AG04450 (cell line): Measurements from ENCODE around the gene PLEKHH1. TPM values are rescaled to one million over a fixed set of nuclear protein-coding genes. Genes with fewer than 3 reads are reported as not detected.
"Not testable (repeated sequence)": the region's sequence is repeated elsewhere in the genome, so short reads cannot be mapped to it uniquely, and the experiment has no call there.

ENCODE experiments used
- CTCF ChIA-PET: fragments of 300-600, 350-600 bp; formaldehyde crosslinking; extraction: SDS; loops from one replicate; lab custom pipeline; 2022; ENCODE audit warnings: antibody characterized with exemption, inconsistent platforms; lab: Charles Lee
- POLR2A ChIA-PET: fragments of 350-600 bp; formaldehyde crosslinking; extraction: SDS; loops from one replicate; lab custom pipeline; 2021; ENCODE audit warnings: antibody characterized with exemption, inconsistent platforms; lab: Yijun Ruan, JAX
- DNase-seq: peaks from one replicate; pipeline ENCODE4 v3.0.0-alpha.2; 2011; ENCODE audit warnings: low read depth, low spot score
- H3K27ac ChIP-seq: one replicate; pipeline ENCODE4 v1.5.1; 2012; ENCODE audit warnings: low read depth, low read length, control low read depth
- H3K27me3 ChIP-seq: one replicate; pipeline ENCODE4 v1.6.0; 2012; ENCODE audit warnings: low read length; ENCODE audit not compliant: control insufficient read depth, insufficient read depth
- H3K4me3 ChIP-seq: 2 replicates; pipeline ENCODE4 v1.5.1; 2011; ENCODE audit warnings: mild to moderate bottlenecking, low read depth, low read length, control low read depth
- H3K9me3 ChIP-seq: 2 replicates; pipeline ENCODE4 v1.5.1; 2012; ENCODE audit warnings: low read length; ENCODE audit not compliant: control insufficient read depth, insufficient read depth
- polyA plus RNA-seq: library from polyadenylated mRNA; depleted of rRNA; stranded (reverse); fragments of >200 nt; gene quantifications from 2 replicates; pipeline ENCODE4 v1.2.3, GENCODE V29; 2011
- TF ChIP-seq, protein P1 (sequence below): IDR thresholded peaks from 2 replicates; pipeline ENCODE4 v1.5.1; 2011; ENCODE audit warnings: low read depth, low read length, control low read depth, inconsistent platforms

The PLEKHH1 gene
- polyA plus RNA-seq, 1 experiment = 0.19 TPM

DNA sequence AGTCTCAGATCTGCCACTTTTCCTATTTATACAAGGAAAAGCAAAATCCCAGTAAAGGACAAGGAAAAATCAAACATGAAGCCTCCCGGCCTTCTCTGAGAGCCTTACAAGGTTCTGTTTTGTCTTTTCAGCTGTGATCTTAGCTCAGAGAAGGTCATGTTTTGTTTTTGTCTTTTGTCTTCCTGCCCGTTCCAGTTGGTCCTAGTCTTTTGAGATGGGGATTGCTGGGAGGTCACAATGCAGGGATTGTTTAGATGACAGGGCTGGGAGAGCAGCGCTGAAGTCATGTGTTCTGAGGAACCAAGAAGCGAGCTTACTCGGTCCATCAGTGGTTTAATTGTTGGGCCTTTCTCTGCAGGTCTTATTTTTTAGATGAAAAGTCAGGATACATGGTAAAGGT is 6.0 kb downstream of the PLEKHH1 start:
- no peak for DNase-seq
- no peak overlapping the region for H3K27ac ChIP-seq
- TF ChIP-seq, protein P1, sequence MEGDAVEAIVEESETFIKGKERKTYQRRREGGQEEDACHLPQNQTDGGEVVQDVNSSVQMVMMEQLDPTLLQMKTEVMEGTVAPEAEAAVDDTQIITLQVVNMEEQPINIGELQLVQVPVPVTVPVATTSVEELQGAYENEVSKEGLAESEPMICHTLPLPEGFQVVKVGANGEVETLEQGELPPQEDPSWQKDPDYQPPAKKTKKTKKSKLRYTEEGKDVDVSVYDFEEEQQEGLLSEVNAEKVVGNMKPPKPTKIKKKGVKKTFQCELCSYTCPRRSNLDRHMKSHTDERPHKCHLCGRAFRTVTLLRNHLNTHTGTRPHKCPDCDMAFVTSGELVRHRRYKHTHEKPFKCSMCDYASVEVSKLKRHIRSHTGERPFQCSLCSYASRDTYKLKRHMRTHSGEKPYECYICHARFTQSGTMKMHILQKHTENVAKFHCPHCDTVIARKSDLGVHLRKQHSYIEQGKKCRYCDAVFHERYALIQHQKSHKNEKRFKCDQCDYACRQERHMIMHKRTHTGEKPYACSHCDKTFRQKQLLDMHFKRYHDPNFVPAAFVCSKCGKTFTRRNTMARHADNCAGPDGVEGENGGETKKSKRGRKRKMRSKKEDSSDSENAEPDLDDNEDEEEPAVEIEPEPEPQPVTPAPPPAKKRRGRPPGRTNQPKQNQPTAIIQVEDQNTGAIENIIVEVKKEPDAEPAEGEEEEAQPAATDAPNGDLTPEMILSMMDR = no peak
- CTCF ChIA-PET = interaction anchor here (0.5 to 1.8 kb wide), 6 partner anchors 12 to 133 kb away, joined by 3 to 13 read pairs (median 5); no protein-coding TSS in a partner anchor
- no peaks in the 10 kb centered on the region; the same call in 1 of the 2 replicates for H3K9me3 ChIP-seq
- POLR2A ChIA-PET = no interaction called here
- H3K27me3 ChIP-seq = peaks cover 31% of the 10 kb centered on the region
- no peak overlapping the region for H3K4me3 ChIP-seq

DNA sequence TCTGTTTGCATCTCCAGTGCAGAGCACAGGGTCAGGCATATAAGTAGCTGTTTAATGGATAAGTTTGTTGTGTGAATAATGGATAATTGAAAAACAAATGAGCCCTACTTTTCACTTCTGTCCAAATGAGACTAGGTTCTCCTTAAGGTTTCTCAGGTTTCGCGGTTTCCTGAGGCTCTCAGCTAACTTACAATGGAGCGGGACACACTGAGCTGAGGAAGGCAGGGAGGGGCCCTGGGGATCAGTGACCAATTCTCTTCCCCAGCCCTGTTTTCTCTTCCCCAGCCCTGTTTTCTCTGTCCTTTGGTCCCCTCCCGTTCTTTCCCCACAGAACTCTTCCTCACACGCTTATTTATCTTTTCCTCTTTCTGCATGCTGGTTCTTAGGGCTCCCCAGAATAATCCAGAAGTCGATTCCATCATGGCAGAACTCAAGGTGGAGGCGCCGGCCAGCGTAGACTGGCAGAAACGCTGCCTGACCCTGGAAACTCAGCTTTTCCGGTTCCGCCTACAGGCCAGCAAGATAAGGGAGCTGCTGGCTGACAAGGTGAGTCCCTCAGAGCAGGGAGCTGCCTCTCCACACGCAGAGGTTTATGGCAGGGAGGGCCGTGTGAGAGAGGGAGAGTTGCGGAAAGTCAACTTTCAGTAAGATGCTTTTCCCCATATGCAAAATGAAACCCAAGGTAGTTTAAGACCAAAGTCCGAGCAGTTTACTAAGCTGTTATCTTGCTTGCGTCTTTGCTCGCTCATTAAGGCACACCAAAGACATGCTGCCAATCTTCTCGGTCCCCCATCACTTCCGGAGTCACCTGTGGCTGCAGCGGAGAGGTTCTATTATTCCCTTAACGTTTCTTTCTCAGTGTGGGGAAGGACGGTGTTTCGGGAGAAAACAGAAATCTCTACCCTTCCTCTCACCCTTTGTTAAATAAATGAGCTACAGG is 8.6 kb downstream of the PLEKHH1 start:
- TF ChIP-seq, protein P1 = no peak
- Histone ChIP-seq H3K4me3 (no peak overlapping the region), H3K27me3 (peaks cover 30% of the 10 kb centered on the region), H3K9me3 (no peaks in the 10 kb centered on the region; the same call in 1 of the 2 replicates), H3K27ac (no peak overlapping the region)
- ChIA-PET CTCF (interaction anchor here (1.4 to 1.6 kb wide), 2 partner anchors 15 to 29 kb away, joined by 6 read pairs; no protein-coding TSS in a partner anchor), POLR2A (no interaction called here)
- no peak for DNase-seq

DNA sequence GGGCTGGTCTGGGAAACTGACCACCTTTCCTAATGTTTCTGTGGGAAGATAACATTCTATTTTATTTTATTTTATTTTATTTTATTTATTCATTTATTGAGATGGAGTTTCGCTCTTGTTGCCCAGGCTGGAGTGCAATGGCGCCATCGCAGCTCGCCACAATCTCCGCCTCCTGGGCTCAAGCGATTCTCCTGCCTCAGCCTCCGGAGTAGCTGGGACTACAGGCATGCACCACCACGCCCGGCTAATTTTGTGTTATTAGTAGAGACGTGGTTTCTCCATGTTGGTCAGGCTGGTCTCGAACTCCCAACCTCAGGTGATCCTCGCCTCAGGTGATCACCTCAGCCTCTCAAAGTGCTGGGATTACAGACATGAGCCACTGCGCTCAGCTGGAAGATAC is 9.5 kb downstream of the PLEKHH1 start:
- H3K9me3 ChIP-seq, DNase-seq, H3K4me3 ChIP-seq, POLR2A ChIA-PET, H3K27ac ChIP-seq: not testable (repeated sequence)
- CTCF ChIA-PET = interaction anchor here (1.1 to 1.9 kb wide), 2 partner anchors 15 to 162 kb away, joined by 4 to 5 read pairs; no protein-coding TSS in a partner anchor
- H3K27me3 ChIP-seq = peaks cover 29% of the 10 kb centered on the region

DNA sequence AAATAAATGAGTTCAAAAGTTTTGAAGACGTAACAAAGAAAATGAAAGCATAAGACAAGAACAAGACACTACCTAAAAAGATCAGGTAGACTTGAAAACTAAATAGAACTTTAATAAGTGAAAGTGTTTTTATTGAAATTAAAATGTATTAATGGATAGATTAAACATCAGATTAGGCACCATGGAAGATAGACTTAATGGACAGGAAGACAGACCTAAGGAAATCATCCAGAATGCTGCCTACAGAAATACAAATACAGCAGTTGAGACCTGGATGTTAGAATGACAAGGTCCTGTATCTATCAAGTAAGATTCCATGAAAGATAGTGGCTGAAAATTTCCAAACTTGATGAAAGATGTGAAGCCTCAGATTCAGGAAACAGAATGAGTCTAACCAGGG is 11.5 kb downstream of the PLEKHH1 start:
- ChIA-PET CTCF (no interaction called here), POLR2A (no interaction called here)
- Histone ChIP-seq H3K9me3 (no peaks in the 10 kb centered on the region; the same call in 1 of the 2 replicates), H3K27ac (no peak overlapping the region), H3K27me3 (peaks cover 16% of the 10 kb centered on the region), H3K4me3 (no peak overlapping the region)
- DNase-seq = no peak
- TF ChIP-seq, protein P1 = no peak

DNA sequence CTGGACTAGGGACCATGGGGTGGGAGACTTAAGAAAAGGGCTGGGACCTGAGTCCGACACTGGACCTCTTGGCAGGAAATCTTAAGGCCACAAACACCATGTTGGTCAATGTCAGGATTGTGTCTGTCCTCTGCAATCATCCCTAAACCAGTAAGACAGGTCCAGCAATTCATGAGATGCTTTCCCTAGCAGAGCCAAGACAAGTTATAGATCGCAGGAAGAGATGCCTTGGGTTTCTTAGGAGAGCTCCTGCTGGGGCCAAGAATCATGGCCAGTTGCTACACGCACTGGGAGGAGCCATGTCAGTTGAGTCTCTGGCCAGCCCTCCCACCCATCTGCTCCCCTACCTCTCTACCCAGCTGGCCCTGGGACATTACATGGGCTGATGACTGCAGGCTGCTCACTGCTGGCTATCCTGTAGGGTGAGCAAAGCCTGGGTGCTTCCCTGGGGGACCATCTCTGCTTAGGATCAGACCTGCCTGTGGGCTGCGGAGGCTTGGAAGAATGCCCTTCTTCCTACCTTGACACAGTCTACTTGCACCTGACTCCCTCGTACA is 14.2 kb downstream of the PLEKHH1 start:
- POLR2A ChIA-PET = no interaction called here
- no peak overlapping the region for H3K27ac ChIP-seq

More for the DNA sequence above, 14.2 kb downstream of the PLEKHH1 start:
- H3K27me3 ChIP-seq = peaks cover 5% of the 10 kb centered on the region
- no peak for DNase-seq
- H3K9me3 ChIP-seq = no peaks in the 10 kb centered on the region
- CTCF ChIA-PET = interaction anchor here (0.8 kb wide), 1 partner anchor 157 kb away, joined by 3 read pairs; no protein-coding TSS in a partner anchor
- TF ChIP-seq, protein P1 = no peak
- H3K4me3 ChIP-seq = no peak overlapping the region
